ENCODE measurements around the gene MLPH.

The MLPH gene

GRCh38 chr2:237486819-237487448, at the start of gene MLPH:
TSS of gene MLPH (plus strand) at chr2:237487251. CDS start at chr2:237493427, 6,176 bp downstream.
- no peak for DNase-seq

GRCh38 chr2:237437566-237437965, 49.5 kb upstream of the MLPH start:
- no peak for DNase-seq

GRCh38 chr2:237438080-237438940, 48.7 kb upstream of the MLPH start:
- DNase-seq: no peak

- no peak for DNase-seq
Measured at GRCh38 chr2:237440819-237441281, 46.2 kb upstream of the MLPH start.

GRCh38 chr2:237441605-237442274, 45.3 kb upstream of the MLPH start:
- DNase-seq: no peak

- DNase-seq: no peak
Measured at GRCh38 chr2:237444071-237444470, 43.0 kb upstream of the MLPH start.

GRCh38 chr2:237445611-237446337, 41.3 kb upstream of the MLPH start:
- no peak for DNase-seq

- no peak for DNase-seq
Measured at GRCh38 chr2:237446338-237446665, 40.7 kb upstream of the MLPH start.

- DNase-seq: no peak
Measured at GRCh38 chr2:237447496-237447895, 39.6 kb upstream of the MLPH start.

GRCh38 chr2:237448171-237448570, 38.9 kb upstream of the MLPH start:
- no peak for DNase-seq

GRCh38 chr2:237448626-237449025, 38.4 kb upstream of the MLPH start:
- DNase-seq: no peak

GRCh38 chr2:237449193-237449881, 37.7 kb upstream of the MLPH start:
- DNase-seq: no peak

GRCh38 chr2:237450108-237450507, 36.9 kb upstream of the MLPH start:
- no peak for DNase-seq

- no peak for DNase-seq
Measured at GRCh38 chr2:237450583-237450982, 36.5 kb upstream of the MLPH start.

- no peak for DNase-seq
Measured at GRCh38 chr2:237451643-237452469, 35.2 kb upstream of the MLPH start.

GRCh38 chr2:237452861-237453260, 34.2 kb upstream of the MLPH start:
- no peak for DNase-seq

GRCh38 chr2:237453671-237454070, 33.4 kb upstream of the MLPH start:
- no peak for DNase-seq

- no peak for DNase-seq
Measured at GRCh38 chr2:237455764-237456163, 31.3 kb upstream of the MLPH start.

- no peak for DNase-seq
Measured at GRCh38 chr2:237456200-237456843, 30.7 kb upstream of the MLPH start.

- DNase-seq: no peak
Measured at GRCh38 chr2:237457388-237457941, 29.6 kb upstream of the MLPH start.

GRCh38 chr2:237458519-237458918, 28.5 kb upstream of the MLPH start:
- DNase-seq: no peak

Measured in activated T-cell treated with anti-CD3 and anti-CD28 coated beads for 4 hours (primary cell).